Spleen (tissue), 7 donors: ENCODE results near the gene CD180.

Experiments used
- POLR2A ChIP-seq, 3 donors: fragments of 450-650 bp; IDR thresholded peaks; one replicate each; pipeline ENCODE4 v1.5.1; 2017; ENCODE audit warnings: antibody characterized with exemption in 3 of 3, mild to moderate bottlenecking in 1 of 3
- POLR2AphosphoS5 ChIP-seq, 3 donors: sonication (generic); formaldehyde crosslinking; IDR thresholded peaks; one replicate each; pipeline ENCODE4 v1.5.1; 2017; ENCODE audit warnings: antibody characterized with exemption in 3 of 3
- TF ChIP-seq, protein P1 (sequence below), 11 experiments: fragments of 200-600 bp in 7 of 11; fragments of 450-650 bp in 4 of 11; sonication (generic) in 4 of 11; IDR thresholded peaks in 8 of 11; conservative IDR thresholded peaks in 3 of 11; 1 replicate in 7 of 11; 2 replicates in 4 of 11; pipeline versions ENCODE4 v1.4.0 to v1.8.0; 2016 to 2021; ENCODE audit warnings: antibody characterized with exemption in 11 of 11, inconsistent platforms in 4 of 11, mild to moderate bottlenecking in 1 of 11
- donor health status: DM: no; HTN: no; CAD: no; lungs with moderate emphysema.
- donor health status: DM: no; HTN: no; CAD: no.
- donor health status: DM: no; HTN: no; CAD: no.

DNA sequence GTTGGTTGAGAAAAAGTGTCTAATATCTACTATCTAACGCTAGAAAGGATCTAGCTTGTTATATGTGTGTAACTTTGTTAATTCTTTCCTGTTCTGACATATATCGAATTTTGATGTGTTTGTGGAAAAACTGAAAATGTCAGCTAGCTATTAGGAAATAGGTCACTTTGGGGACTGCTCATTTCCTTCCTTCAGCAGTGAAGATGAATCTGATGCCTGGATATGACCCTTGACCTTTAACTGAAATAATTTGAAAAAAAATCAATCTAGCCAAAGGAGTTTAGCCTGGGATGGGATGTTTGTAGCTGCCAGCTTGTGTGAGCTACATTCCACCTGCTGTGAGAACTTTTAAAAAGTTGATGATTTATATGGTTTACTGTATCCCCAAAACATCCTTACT, 66.8 kb downstream of the CD180 start:
- TF ChIP-seq, protein P1, sequence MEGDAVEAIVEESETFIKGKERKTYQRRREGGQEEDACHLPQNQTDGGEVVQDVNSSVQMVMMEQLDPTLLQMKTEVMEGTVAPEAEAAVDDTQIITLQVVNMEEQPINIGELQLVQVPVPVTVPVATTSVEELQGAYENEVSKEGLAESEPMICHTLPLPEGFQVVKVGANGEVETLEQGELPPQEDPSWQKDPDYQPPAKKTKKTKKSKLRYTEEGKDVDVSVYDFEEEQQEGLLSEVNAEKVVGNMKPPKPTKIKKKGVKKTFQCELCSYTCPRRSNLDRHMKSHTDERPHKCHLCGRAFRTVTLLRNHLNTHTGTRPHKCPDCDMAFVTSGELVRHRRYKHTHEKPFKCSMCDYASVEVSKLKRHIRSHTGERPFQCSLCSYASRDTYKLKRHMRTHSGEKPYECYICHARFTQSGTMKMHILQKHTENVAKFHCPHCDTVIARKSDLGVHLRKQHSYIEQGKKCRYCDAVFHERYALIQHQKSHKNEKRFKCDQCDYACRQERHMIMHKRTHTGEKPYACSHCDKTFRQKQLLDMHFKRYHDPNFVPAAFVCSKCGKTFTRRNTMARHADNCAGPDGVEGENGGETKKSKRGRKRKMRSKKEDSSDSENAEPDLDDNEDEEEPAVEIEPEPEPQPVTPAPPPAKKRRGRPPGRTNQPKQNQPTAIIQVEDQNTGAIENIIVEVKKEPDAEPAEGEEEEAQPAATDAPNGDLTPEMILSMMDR (IDR thresholded peaks at IDR 0.05 in 8 of 11, conservative IDR thresholded peaks at IDR 0.05 in 3 of 11) = no peak
- no peak for TF ChIP-seq POLR2A (IDR thresholded peaks at IDR 0.05)
- TF ChIP-seq POLR2AphosphoS5 (IDR thresholded peaks at IDR 0.05) = no peak
